IMR-90 (cell line): ENCODE measurements around the gene FANK1. TPM values are rescaled to one million over a fixed set of nuclear protein-coding genes. Genes with fewer than 3 reads are reported as not detected.

ENCODE experiments used
- ATAC-seq: fragments of 200-7000 bp; cut with Tn5 transposase; 2 replicates; pipeline ENCODE4 v1.9.1; 2020; ENCODE audit warnings: low read depth, mild to moderate bottlenecking, moderate library complexity
- BruUV-seq: library from RNA; stranded (reverse); fragments of 400-500 nt; replicated peaks from 2 replicates; lab custom pipeline; 2021; lab: Mats Ljungman, UMichigan
- CTCF ChIA-PET: fragments of 300-600 bp; formaldehyde crosslinking; extraction: SDS; loops from one replicate; lab custom pipeline; 2021; ENCODE audit warnings: antibody characterized with exemption; lab: Yijun Ruan, JAX
- POLR2A ChIA-PET: fragments of 300-600 bp; sonication (Branson Sonifier 250); formaldehyde crosslinking; loops from one replicate; lab custom pipeline; 2022; ENCODE audit warnings: antibody characterized with exemption; ENCODE audit not compliant: unreplicated experiment; lab: Charles Lee
- DNase-seq: peaks from one replicate; pipeline ENCODE4 v3.0.0; 2013
- H2AFZ ChIP-seq: replicated peaks from 2 replicates; pipeline ENCODE3; 2013; ENCODE audit warnings: low read length, mild to moderate bottlenecking; ENCODE audit not compliant: poor library complexity
- H2AK5ac ChIP-seq: 2 replicates; pipeline ENCODE4 v1.6.1; 2013; ENCODE audit warnings: low read depth, low read length, inconsistent platforms
- H2AK9ac ChIP-seq: replicated peaks from 2 replicates; pipeline ENCODE3; 2013; ENCODE audit warnings: mild to moderate bottlenecking, low read depth, low read length, moderate library complexity; ENCODE audit not compliant: poor library complexity
- H2BK120ac ChIP-seq: 2 replicates; pipeline ENCODE4 v1.6.1; 2013; ENCODE audit warnings: low read depth, low read length, inconsistent platforms
- H2BK15ac ChIP-seq: 3 replicates; pipeline ENCODE4 v1.6.1; 2013; ENCODE audit warnings: low read depth, low read length, inconsistent platforms
- H2BK20ac ChIP-seq: 2 replicates; pipeline ENCODE4 v1.6.1; 2013; ENCODE audit warnings: low read depth, mild to moderate bottlenecking, inconsistent platforms, low read length, moderate library complexity
- H2BK5ac ChIP-seq: 2 replicates; pipeline ENCODE4 v1.6.1; 2013; ENCODE audit warnings: mild to moderate bottlenecking, low read depth, low read length, inconsistent platforms; ENCODE audit not compliant: poor library complexity, severe bottlenecking
- H3K14ac ChIP-seq: replicated peaks from 2 replicates; pipeline ENCODE4 v1.6.1; 2013; ENCODE audit warnings: low read depth, low read length, inconsistent platforms
- H3K18ac ChIP-seq: 2 replicates; pipeline ENCODE4 v1.6.1; 2013; ENCODE audit warnings: low read depth, low read length, control low read depth
- H3K23ac ChIP-seq: 2 replicates; pipeline ENCODE4 v1.6.1; 2013; ENCODE audit warnings: low read depth, low read length, inconsistent platforms
- H3K27ac ChIP-seq: 2 replicates; pipeline ENCODE4 v1.5.1; 2013; ENCODE audit warnings: mild to moderate bottlenecking, control low read depth, low read length; ENCODE audit not compliant: insufficient read depth
- H3K27me3 ChIP-seq: 2 replicates; pipeline ENCODE4 v1.6.1; 2013; ENCODE audit warnings: low read length; ENCODE audit not compliant: control insufficient read depth, insufficient read depth
- H3K36me3 ChIP-seq: 2 replicates; pipeline ENCODE4 v1.6.1; 2013; ENCODE audit warnings: low read length, mixed read lengths; ENCODE audit not compliant: control insufficient read depth, insufficient read depth
- H3K4ac ChIP-seq: 2 replicates; pipeline ENCODE4 v1.6.1; 2013; ENCODE audit warnings: low read depth, low read length, inconsistent platforms
- H3K4me1 ChIP-seq: 2 replicates; pipeline ENCODE4 v1.6.1; 2013; ENCODE audit warnings: low read length, mixed read lengths; ENCODE audit not compliant: control insufficient read depth, insufficient read depth
- H3K4me2 ChIP-seq: 2 replicates; pipeline ENCODE4 v1.6.1; 2013; ENCODE audit warnings: low read depth, mild to moderate bottlenecking, control low read depth, low read length, moderate library complexity
- H3K4me3 ChIP-seq: 2 replicates; pipeline ENCODE4 v1.5.1; 2013; ENCODE audit warnings: low read depth, mild to moderate bottlenecking, control low read depth, low read length, moderate library complexity; ENCODE audit not compliant: insufficient read depth
- H3K56ac ChIP-seq: 2 replicates; pipeline ENCODE4 v1.6.1; 2013; ENCODE audit warnings: low read length, inconsistent platforms; ENCODE audit not compliant: insufficient read depth; ENCODE audit errors: extremely low read depth
- H3K79me1 ChIP-seq, 2 experiments: 2 replicates each; pipeline ENCODE4 v1.6.1; 2013; ENCODE audit warnings: low read length in 2 of 2, inconsistent platforms in 1 of 2, low read depth in 1 of 2
- H3K9ac ChIP-seq: 2 replicates; pipeline ENCODE4 v1.6.1; 2013; ENCODE audit warnings: low read depth, low read length, control low read depth
- H3K9me1 ChIP-seq: 2 replicates; pipeline ENCODE4 v1.6.1; 2013; ENCODE audit warnings: low read length, inconsistent platforms; ENCODE audit not compliant: insufficient read depth
- H3K9me3 ChIP-seq: 2 replicates; pipeline ENCODE4 v1.6.1; 2013; ENCODE audit warnings: low read length; ENCODE audit not compliant: control insufficient read depth, insufficient read depth
- H4K20me1 ChIP-seq: 2 replicates; pipeline ENCODE4 v1.6.1; 2013; ENCODE audit warnings: low read length, inconsistent platforms; ENCODE audit not compliant: insufficient read depth
- H4K5ac ChIP-seq: 2 replicates; pipeline ENCODE4 v1.6.1; 2013; ENCODE audit warnings: mild to moderate bottlenecking, low read depth, low read length, control low read depth
- H4K8ac ChIP-seq, 2 experiments: 2 replicates each; pipeline ENCODE4 v1.6.1; 2013; ENCODE audit warnings: low read depth in 2 of 2, low read length in 2 of 2, control low read depth in 1 of 2, inconsistent platforms in 1 of 2
- H4K91ac ChIP-seq: 2 replicates; pipeline ENCODE4 v1.6.1; 2013; ENCODE audit warnings: low read depth, low read length, inconsistent platforms; ENCODE audit not compliant: insufficient read depth
- CEBPB ChIP-seq: IDR thresholded peaks from 2 replicates; pipeline ENCODE4 v1.6.1; 2012; ENCODE audit warnings: low read depth, low read length, improper control_type of control experiment
- CHD1 ChIP-seq: IDR thresholded peaks from 2 replicates; pipeline ENCODE4 v1.6.1; 2012; ENCODE audit warnings: low read depth, low read length, improper control_type of control experiment
- ELK1 ChIP-seq: fragments of 150-350 bp; IDR thresholded peaks from 2 replicates; pipeline ENCODE4 v1.6.1; 2016; ENCODE audit warnings: low read depth, mild to moderate bottlenecking, low read length, moderate library complexity, borderline replicate concordance
- FOS ChIP-seq: fragments of 150-350 bp; IDR thresholded peaks from 2 replicates; pipeline ENCODE4 v1.6.1; 2016; ENCODE audit warnings: low read depth, low read length
- MAFK ChIP-seq: IDR thresholded peaks from 2 replicates; pipeline ENCODE4 v1.6.1; 2012; ENCODE audit warnings: low read depth, low read length, improper control_type of control experiment
- MAZ ChIP-seq: IDR thresholded peaks from 2 replicates; pipeline ENCODE4 v1.6.1; 2012; ENCODE audit warnings: low read depth, mild to moderate bottlenecking, low read length, improper control_type of control experiment, moderate library complexity, borderline replicate concordance
- POLR2A ChIP-seq: IDR thresholded peaks from 2 replicates; pipeline ENCODE4 v1.6.1; 2012; ENCODE audit warnings: mild to moderate bottlenecking, low read depth, low read length
- RCOR1 ChIP-seq: IDR thresholded peaks from 2 replicates; pipeline ENCODE4 v1.6.1; 2012; ENCODE audit warnings: mild to moderate bottlenecking, low read length, improper control_type of control experiment; ENCODE audit not compliant: insufficient replicate concordance
- SMC3 ChIP-seq: fragments of 150-350 bp; IDR thresholded peaks from 2 replicates; pipeline ENCODE4 v1.6.1; 2016; ENCODE audit warnings: low read depth, mild to moderate bottlenecking, antibody characterized with exemption, low read length, moderate library complexity
- WGBS, 2 experiments: methylation state at CpG; one replicate each; pipeline versions ENCODE4 v1.1.5 to v1.1.7; 2013; ENCODE audit warnings: missing lambda C conversion rate in 2 of 2; ENCODE audit not compliant: insufficient read length in 1 of 2; ENCODE audit errors: extremely low coverage in 2 of 2; 5-methylcytosine and 5-hydroxymethylcytosine counted together
- dilution Hi-C: fragments of 300-500 bp; cut with HindIII; formaldehyde crosslinking; loops from one replicate; pipeline ENCODE4 v1.14.3; 2018; ENCODE audit warnings: low sequenced_read_pairs; ENCODE audit not compliant: unreplicated experiment
- in situ Hi-C: fragments of 300-500 bp; cut with MboI; formaldehyde crosslinking; loops from 3 replicates; pipeline ENCODE4 v1.14.3; 2019; ENCODE audit warnings: low sequenced_read_pairs, inconsistent platforms, mixed read lengths
- intact Hi-C: fragments of 100-400 bp; cut with micrococcal nuclease; formaldehyde crosslinking; loops from 2 replicates; pipeline ENCODE4 v1.10.0; 2022
- polyA plus RNA-seq, 3 experiments: library from polyadenylated mRNA; depleted of rRNA; stranded (reverse); fragments of >200 nt; gene quantifications; 2 replicates each; pipeline ENCODE4 v1.2.3, GENCODE V29; 2012; ENCODE audit warnings: low replicate concordance in 1 of 3
- total RNA-seq: library from RNA; depleted of rRNA; stranded (reverse); fragments of >200 nt; gene quantifications from 2 replicates; pipeline ENCODE4 v1.2.3, GENCODE V29; 2012
- TF ChIP-seq, protein P1 (sequence below): fragments of 150-350 bp; IDR thresholded peaks from 2 replicates; pipeline ENCODE4 v1.6.1; 2017; ENCODE audit warnings: mild to moderate bottlenecking, antibody characterized with exemption, low read length, low read depth

The FANK1 gene
- total and polyA plus RNA-seq, 2 of the 4 experiments (the other 2 are of a cell fraction): 0.90 to 2.2 TPM

DNA sequence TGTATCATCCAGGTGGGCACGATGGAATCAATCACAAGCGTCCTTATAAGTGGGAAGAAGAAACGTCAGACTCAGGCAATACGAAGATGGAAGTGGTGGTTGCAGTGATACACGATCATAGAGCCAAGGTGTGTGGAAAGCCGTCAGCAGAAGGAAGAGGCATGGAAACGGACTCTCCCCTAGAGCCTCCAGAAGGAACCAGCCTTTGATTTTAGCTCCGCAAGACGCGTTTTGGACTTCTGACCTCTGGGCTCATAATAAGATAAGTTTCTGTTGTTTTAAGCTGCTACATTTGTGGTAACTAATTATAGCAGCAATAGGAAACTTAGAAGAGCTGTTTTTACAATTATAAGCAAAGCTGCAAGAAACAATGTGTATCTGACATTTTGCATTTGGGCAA is 14.8 kb downstream of the FANK1 start:
- H2BK20ac ChIP-seq: no peak overlapping the region
- no peak overlapping the region for H4K5ac ChIP-seq
- H2BK120ac ChIP-seq: no peak overlapping the region
- no peak for DNase-seq
- H3K9ac ChIP-seq: no peak overlapping the region
- ATAC-seq: no peak
- H3K4me2 ChIP-seq: no peak overlapping the region
- dilution Hi-C loops (no loop called here), in situ Hi-C loops (no loop called here), intact Hi-C loops (no loop called here)
- no peak overlapping the region for H3K4ac ChIP-seq
- H2BK5ac ChIP-seq: no peak overlapping the region
- no peak overlapping the region for H2AK5ac ChIP-seq
- no peak overlapping the region for H4K91ac ChIP-seq
- H3K36me3 ChIP-seq: no peaks in the 10 kb centered on the region
- H4K8ac ChIP-seq: no peak overlapping the region
- no peaks in the 10 kb centered on the region for H4K20me1 ChIP-seq
- no peaks in the 10 kb centered on the region for H3K9me1 ChIP-seq
- no peak overlapping the region for H3K56ac ChIP-seq
- H3K79me1 ChIP-seq: no peaks in the 10 kb centered on the region
- H2AFZ ChIP-seq: no peak overlapping the region
- H3K4me1 ChIP-seq: peaks cover 4% of the 10 kb centered on the region; the same call in 1 of the 2 replicates
- no peak overlapping the region for H3K14ac ChIP-seq
- H3K23ac ChIP-seq: no peak overlapping the region
- no peak overlapping the region for H3K4me3 ChIP-seq
- BruUV-seq: no TSS peak
- POLR2A ChIA-PET: no interaction called here
- no peak overlapping the region for H3K27ac ChIP-seq
- 80% methylated on average over 1 of the region's 10 CpGs; no CpG with 5 or more reads in 1 of the 2 experiments for WGBS, 2 experiments
- H2BK15ac ChIP-seq: no peak overlapping the region
- no peak overlapping the region for H2AK9ac ChIP-seq
- H3K9me3 ChIP-seq: no peaks in the 10 kb centered on the region
- TF ChIP-seq MAFK: no peak
- no peak for TF ChIP-seq SMC3
- TF ChIP-seq CHD1: no peak
- TF ChIP-seq ELK1: no peak
- no peak for TF ChIP-seq CEBPB
- TF ChIP-seq, protein P1, sequence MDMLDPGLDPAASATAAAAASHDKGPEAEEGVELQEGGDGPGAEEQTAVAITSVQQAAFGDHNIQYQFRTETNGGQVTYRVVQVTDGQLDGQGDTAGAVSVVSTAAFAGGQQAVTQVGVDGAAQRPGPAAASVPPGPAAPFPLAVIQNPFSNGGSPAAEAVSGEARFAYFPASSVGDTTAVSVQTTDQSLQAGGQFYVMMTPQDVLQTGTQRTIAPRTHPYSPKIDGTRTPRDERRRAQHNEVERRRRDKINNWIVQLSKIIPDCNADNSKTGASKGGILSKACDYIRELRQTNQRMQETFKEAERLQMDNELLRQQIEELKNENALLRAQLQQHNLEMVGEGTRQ: no peak
- no peak for TF ChIP-seq RCOR1
- TF ChIP-seq FOS: no peak
- TF ChIP-seq POLR2A: no peak
- TF ChIP-seq MAZ: no peak
- CTCF ChIA-PET: interaction anchor here (0.8 kb wide), 1 partner anchor 24 kb away, joined by 3 read pairs; no protein-coding TSS in a partner anchor
- no peaks in the 10 kb centered on the region for H3K27me3 ChIP-seq
- no peak overlapping the region for H3K18ac ChIP-seq
